Heart right ventricle (tissue), 16 donors: ENCODE data around the gene KCTD2. TPM values are rescaled to one million over a fixed set of nuclear protein-coding genes. Genes with fewer than 3 reads are reported as not detected.

Experiments used
- ATAC-seq, 8 donors: fragments of 200-7000 bp; cut with Tn5 transposase; one replicate each; pipeline ENCODE4 v1.9.1; 2020; ENCODE audit warnings: mild to moderate bottlenecking in 8 of 8, moderate library complexity in 8 of 8, moderate number of reproducible peaks in 1 of 8
- DNase-seq, 2 donors: peaks; one replicate each; pipeline ENCODE4 v3.0.0-alpha.2; 2020
- H3K27ac ChIP-seq, 10 donors: fragments of 200-600 bp; sonication (generic) in 2 of 10; one replicate each; pipeline versions ENCODE4 v1.5.0 to v1.8.0; 2020 to 2022; ENCODE audit warnings: mild to moderate bottlenecking in 3 of 10
- H3K27me3 ChIP-seq, 7 donors: fragments of 200-600 bp; one replicate each; pipeline ENCODE4 v1.8.0; 2021 to 2022; ENCODE audit warnings: mild to moderate bottlenecking in 2 of 7
- H3K36me3 ChIP-seq, 9 donors: fragments of 200-600 bp; sonication (generic) in 1 of 9; one replicate each; pipeline versions ENCODE4 v1.5.0 to v1.8.0; 2020 to 2022; ENCODE audit warnings: mild to moderate bottlenecking in 2 of 9
- H3K4me1 ChIP-seq, 9 donors: fragments of 200-600 bp; sonication (generic) in 1 of 9; one replicate each; pipeline versions ENCODE4 v1.5.0 to v1.8.0; 2020 to 2022; ENCODE audit warnings: mild to moderate bottlenecking in 4 of 9
- H3K4me3 ChIP-seq, 10 donors: fragments of 200-600 bp; sonication (generic) in 2 of 10; one replicate each; pipeline versions ENCODE4 v1.5.0 to v1.8.0; 2020 to 2022; ENCODE audit warnings: mild to moderate bottlenecking in 7 of 10, moderate library complexity in 2 of 10
- H3K9me3 ChIP-seq, 11 donors: fragments of 200-600 bp in 10 of 11; sonication (generic) in 2 of 11; one replicate each; pipeline versions ENCODE4 v1.5.0 to v1.8.0; 2013 to 2022; ENCODE audit warnings: mild to moderate bottlenecking in 2 of 11, control low read depth in 1 of 11, moderate library complexity in 1 of 11
- CTCF ChIP-seq, 9 donors: fragments of 200-600 bp; sonication (generic) in 2 of 9; IDR thresholded peaks; one replicate each; pipeline versions ENCODE4 v1.5.0 to v1.8.0; 2021 to 2022; ENCODE audit warnings: antibody characterized with exemption in 9 of 9, mild to moderate bottlenecking in 5 of 9, moderate library complexity in 1 of 9
- WGBS, 2 donors: extraction: QIAGEN DNeasy Blood & Tissue Kit; methylation state at CpG; one replicate each; pipeline ENCODE4 v1.1.7; 2013; ENCODE audit warnings: inconsistent platforms in 1 of 2; 5-methylcytosine and 5-hydroxymethylcytosine counted together
- intact Hi-C, 10 donors: fragments of 100-400 bp; cut with DNase I; formaldehyde crosslinking; loops; one replicate each; pipeline versions ENCODE4 v1.11.1 to v1.14.2; 2022
- polyA plus RNA-seq, 2 donors: library from polyadenylated mRNA; stranded (reverse); fragments of 200-250 nt; gene quantifications; one replicate each; pipeline ENCODE4 v1.2.3, GENCODE V29; 2013
- total RNA-seq, 10 donors: library from RNA; stranded (reverse); fragmentation: NEBNext Ultra II Directional in 3 of 10; extraction: Animal tissue kit (Norgen Biotek cat#: 25700) in 3 of 10; gene quantifications; one replicate each; pipeline versions ENCODE4 v1.2.1 to v1.2.4, GENCODE V29; 2021 to 2023
- donor health status: Arrhythmogenic right ventricular cardiomyopathy.
- donor health status: ischemic (EF 13 %, LVEDD 7.1; RV severe dilation, severe dysfunction).
- donor health status: healthy with polysubstance abuse.
- donor health status: DM: no; HTN: yes; CAD: no.
- donor health status: DM: no; HTN: no; CAD: no.
- donor health status: ischemic (EF 25% LVEDD 6.9; RV normal size, moderate dysfunction).
- donor health status: ischemic (EF 25% LVEDD 5.7; RV mildly dilated, moderate dysfunction).
- donor health status: healthy.
- donor health status: DM: yes; HTN: yes; CAD: no.
- donor health status: Ischemic cardiomyopathy.
- donor health status: ischemic (EF 35%, LVEDD 5.7; RV mildly dilated, moderate dysfunction).
- donor health status: nonischemic (EF 11% LVEDD 7.7; RV severe dilation, severe dysfunction).
- donor health status: DM: yes; HTN: yes; CAD: no.
- donor health status: PGD.
- donor health status: ischemic (EF 29% LVEDD 5.4; RV normal size, mild dysfunction).
- donor health status: nonischemic (EF 23%, LVEDD 6.1; RV moderate dilation, normal function).

KCTD2 gene
- total and polyA plus RNA-seq, 12 donors = 11.8 to 41.1 (median 29.3) TPM

- peak overlapping the region; percentile 14 to 66 (median 58) for H3K4me3 ChIP-seq
- 39 to 55% methylated on average over 19 of the region's 19 CpGs for WGBS, 2 donors
- DNase-seq = no peak
- H3K36me3 ChIP-seq = peaks cover 0 to 25% (median 0%) of the 10 kb centered on the region in 9 donors
- H3K27me3 ChIP-seq = no peaks in the 10 kb centered on the region
- no peaks in the 10 kb centered on the region for H3K9me3 ChIP-seq
- intact Hi-C loops = loop anchor here (2.0 to 10.0 kb wide), 15 partner anchors 37 to 300 kb away; partner anchors contain the start of genes NUP85 (in 3 of the 10), JPT1 (in 2 of the 10), SUMO2 (in 2 of the 10) and CDR2L (in 1 of the 10)
- ATAC-seq = no peak
- peak overlapping the region; percentile 55 to 96 (median 90) for H3K27ac ChIP-seq
- no peak for TF ChIP-seq CTCF (IDR thresholded peaks at IDR 0.05)
- H3K4me1 ChIP-seq = peaks cover 0 to 61% (median 35%) of the 10 kb centered on the region in 9 donors
Measured at GRCh38 chr17:75114552-75115314, 67.7 kb downstream of the KCTD2 start.

Other genes with a start within 250 kb of the KCTD2 start
- under 1 TPM; 0.13 to 0.66 (median 0.27) TPM for gene GRIN2C, start 187.3 kb upstream of the KCTD2 start, total RNA-seq
- under 1 TPM; 0.44 to 0.61 TPM for gene GRIN2C, start 187.3 kb upstream of the KCTD2 start, polyA plus RNA-seq
- 1 to 10 TPM; 2.4 to 6.3 (median 3.9) TPM for gene FDXR, start 174.2 kb upstream of the KCTD2 start, total RNA-seq
- 1 to 10 TPM; 3.3 to 5.3 TPM for gene FDXR, start 174.2 kb upstream of the KCTD2 start, polyA plus RNA-seq
- gene FADS6, start 153.6 kb upstream of the KCTD2 start, total RNA-seq = not detected
- gene FADS6, start 153.6 kb upstream of the KCTD2 start, polyA plus RNA-seq = not detected
- not detected for gene USH1G, start 124.0 kb upstream of the KCTD2 start, total RNA-seq
- gene USH1G, start 124.0 kb upstream of the KCTD2 start, polyA plus RNA-seq = not detected
- gene OTOP2, start 123.0 kb upstream of the KCTD2 start, total RNA-seq = not detected
- gene OTOP2, start 123.0 kb upstream of the KCTD2 start, polyA plus RNA-seq = not detected
- gene OTOP3, start 111.3 kb upstream of the KCTD2 start, total RNA-seq = not detected
- gene OTOP3, start 111.3 kb upstream of the KCTD2 start, polyA plus RNA-seq = not detected
- 10 to 100 TPM in 4 of 10 donors, 1 to 10 TPM in 6; 3.9 to 15.5 (median 9.5) TPM for gene HID1, start 74.5 kb upstream of the KCTD2 start, total RNA-seq
- gene HID1, start 74.5 kb upstream of the KCTD2 start, polyA plus RNA-seq = 10 to 100 TPM in 1 of 2 donors, 1 to 10 TPM in 1; 8.0 to 23.8 TPM
- 10 to 100 TPM; 10.8 to 25.3 (median 16.3) TPM for gene CDR2L, start 59.6 kb upstream of the KCTD2 start, total RNA-seq
- 10 to 100 TPM in 1 of 2 donors, 1 to 10 TPM in 1; 8.5 to 11.9 TPM for gene CDR2L, start 59.6 kb upstream of the KCTD2 start, polyA plus RNA-seq
- gene MRPL58, start 34.6 kb upstream of the KCTD2 start, total RNA-seq = 10 to 100 TPM; 43.7 to 64.1 (median 51.7) TPM
- 10 to 100 TPM; 71.8 to 72.3 TPM for gene MRPL58, start 34.6 kb upstream of the KCTD2 start, polyA plus RNA-seq
- gene ATP5PD, start 256 bp upstream of the KCTD2 start, total RNA-seq = 1,000 to 10,000 TPM in 1 of 10 donors, 100 to 1,000 TPM in 9; 678 to 1,003 (median 867) TPM
- 1,000 to 10,000 TPM in 1 of 2 donors, 100 to 1,000 TPM in 1; 870 to 2,296 TPM for gene ATP5PD, start 256 bp upstream of the KCTD2 start, polyA plus RNA-seq
- gene SLC16A5, start 40.7 kb downstream of the KCTD2 start, total RNA-seq = 10 to 100 TPM in 8 of 10 donors, 1 to 10 TPM in 2; 7.5 to 17.4 (median 11.9) TPM
- gene SLC16A5, start 40.7 kb downstream of the KCTD2 start, polyA plus RNA-seq = 10 to 100 TPM in 1 of 2 donors, 1 to 10 TPM in 1; 3.6 to 12.4 TPM
- gene ARMC7, start 62.7 kb downstream of the KCTD2 start, total RNA-seq = 1 to 10 TPM; 4.7 to 7.9 (median 5.2) TPM
- 1 to 10 TPM; 3.1 to 7.2 TPM for gene ARMC7, start 62.7 kb downstream of the KCTD2 start, polyA plus RNA-seq
- gene NT5C, start 84.5 kb downstream of the KCTD2 start, total RNA-seq = 10 to 100 TPM; 17.1 to 33.3 (median 21.6) TPM
- 10 to 100 TPM; 50.0 to 71.7 TPM for gene NT5C, start 84.5 kb downstream of the KCTD2 start, polyA plus RNA-seq
- gene JPT1, start 107.3 kb downstream of the KCTD2 start, total RNA-seq = 10 to 100 TPM in 8 of 10 donors, 1 to 10 TPM in 2; 6.7 to 30.0 (median 12.6) TPM
- gene JPT1, start 107.3 kb downstream of the KCTD2 start, polyA plus RNA-seq = 10 to 100 TPM; 32.6 to 61.6 TPM
- gene SUMO2, start 135.7 kb downstream of the KCTD2 start, total RNA-seq = 100 to 1,000 TPM; 187 to 258 (median 218) TPM
- 10 to 100 TPM; 47.9 to 57.1 TPM for gene SUMO2, start 135.7 kb downstream of the KCTD2 start, polyA plus RNA-seq
- 10 to 100 TPM; 16.2 to 28.4 (median 20.4) TPM for gene NUP85, start 158.5 kb downstream of the KCTD2 start, total RNA-seq
- gene NUP85, start 158.5 kb downstream of the KCTD2 start, polyA plus RNA-seq = 10 to 100 TPM; 31.3 to 39.0 TPM
- gene GGA3, start 214.4 kb downstream of the KCTD2 start, total RNA-seq = 10 to 100 TPM; 16.0 to 30.2 (median 21.7) TPM
- 10 to 100 TPM; 13.1 to 20.3 TPM for gene GGA3, start 214.4 kb downstream of the KCTD2 start, polyA plus RNA-seq
- 100 to 1,000 TPM; 124 to 179 (median 151) TPM for gene MRPS7, start 214.7 kb downstream of the KCTD2 start, total RNA-seq
- 100 to 1,000 TPM in 1 of 2 donors, 10 to 100 TPM in 1; 98.9 to 118 TPM for gene MRPS7, start 214.7 kb downstream of the KCTD2 start, polyA plus RNA-seq
- 10 to 100 TPM; 12.6 to 21.0 (median 15.6) TPM for gene MIF4GD, start 224.0 kb downstream of the KCTD2 start, total RNA-seq
- gene MIF4GD, start 224.0 kb downstream of the KCTD2 start, polyA plus RNA-seq = 10 to 100 TPM in 1 of 2 donors, 1 to 10 TPM in 1; 7.5 to 27.7 TPM
- 10 to 100 TPM in 6 of 10 donors, 1 to 10 TPM in 4; 6.8 to 19.2 (median 11.3) TPM for gene SLC25A19, start 242.2 kb downstream of the KCTD2 start, total RNA-seq
- 10 to 100 TPM; 19.7 to 23.2 TPM for gene SLC25A19, start 242.2 kb downstream of the KCTD2 start, polyA plus RNA-seq